Measurements from ENCODE around the gene COL1A1. TPM values are rescaled to one million over a fixed set of nuclear protein-coding genes. Genes with fewer than 3 reads are reported as not detected.

COL1A1 gene
- total and polyA plus RNA-seq, 4 donors, result 8.3 to 72.5 (median 35.8) TPM

DNA sequence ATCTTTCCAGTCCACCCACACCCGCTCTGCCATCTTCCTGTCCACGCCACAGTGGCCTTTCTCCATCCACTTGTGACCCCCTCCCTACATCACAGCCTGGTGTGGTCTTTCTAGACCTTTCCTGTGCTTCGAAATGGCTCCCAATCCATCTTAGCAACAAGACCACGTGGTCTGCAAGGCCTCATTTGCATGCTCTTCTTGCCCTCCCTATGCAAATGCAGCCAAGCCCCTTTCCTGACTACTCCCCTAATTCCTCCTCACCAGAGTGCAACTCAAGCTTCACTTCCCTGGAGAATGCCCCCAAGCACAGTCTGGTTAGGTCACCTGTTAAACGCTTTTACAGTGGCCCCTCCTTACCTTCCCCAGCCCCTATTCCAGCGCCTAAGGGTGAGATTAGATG, 57.1 kb downstream of the COL1A1 start:
- TF ChIP-seq, protein P1, sequence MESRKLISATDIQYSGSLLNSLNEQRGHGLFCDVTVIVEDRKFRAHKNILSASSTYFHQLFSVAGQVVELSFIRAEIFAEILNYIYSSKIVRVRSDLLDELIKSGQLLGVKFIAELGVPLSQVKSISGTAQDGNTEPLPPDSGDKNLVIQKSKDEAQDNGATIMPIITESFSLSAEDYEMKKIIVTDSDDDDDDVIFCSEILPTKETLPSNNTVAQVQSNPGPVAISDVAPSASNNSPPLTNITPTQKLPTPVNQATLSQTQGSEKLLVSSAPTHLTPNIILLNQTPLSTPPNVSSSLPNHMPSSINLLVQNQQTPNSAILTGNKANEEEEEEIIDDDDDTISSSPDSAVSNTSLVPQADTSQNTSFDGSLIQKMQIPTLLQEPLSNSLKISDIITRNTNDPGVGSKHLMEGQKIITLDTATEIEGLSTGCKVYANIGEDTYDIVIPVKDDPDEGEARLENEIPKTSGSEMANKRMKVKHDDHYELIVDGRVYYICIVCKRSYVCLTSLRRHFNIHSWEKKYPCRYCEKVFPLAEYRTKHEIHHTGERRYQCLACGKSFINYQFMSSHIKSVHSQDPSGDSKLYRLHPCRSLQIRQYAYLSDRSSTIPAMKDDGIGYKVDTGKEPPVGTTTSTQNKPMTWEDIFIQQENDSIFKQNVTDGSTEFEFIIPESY (IDR thresholded peaks at IDR 0.05), result no peak
- no peak for TF ChIP-seq HNF4G (IDR thresholded peaks at IDR 0.05)
- no peak for TF ChIP-seq TAF1 (conservative IDR thresholded peaks at IDR 0.05)
- Histone ChIP-seq H3K27ac (ENCODE audit: low read depth in 1 of 2, low read length in 2 of 2) (no peak overlapping the region), H3K9me3 (ENCODE audit: control insufficient read depth in 4 of 4, low read length in 3 of 4) (no peaks in the 10 kb centered on the region), H3K4me3 (ENCODE audit: low read depth in 1 of 3, low read length in 3 of 3) (no peak overlapping the region), H3K27me3 (ENCODE audit: control insufficient read depth in 4 of 4, insufficient read depth in 4 of 4, low read length in 3 of 4) (no peaks in the 10 kb centered on the region), H3K4me1 (ENCODE audit: control insufficient read depth in 4 of 4, insufficient read depth in 4 of 4, low read length in 3 of 4) (peaks cover 26 to 58% (median 52%) of the 10 kb centered on the region in 4 donors), H3K36me3 (ENCODE audit: control insufficient read depth in 4 of 4, insufficient read depth in 3 of 4, low read depth in 1 of 4, low read length in 3 of 4) (peaks cover 3 to 11% (median 6%) of the 10 kb centered on the region in 4 donors), H3K9ac (ENCODE audit: low read depth in 1 of 2, low read length in 2 of 2) (no peak overlapping the region)
- DNase-seq (ENCODE audit: low spot score), result no peak
- 87% methylated on average over 6 of the region's 6 CpGs for WGBS

DNA sequence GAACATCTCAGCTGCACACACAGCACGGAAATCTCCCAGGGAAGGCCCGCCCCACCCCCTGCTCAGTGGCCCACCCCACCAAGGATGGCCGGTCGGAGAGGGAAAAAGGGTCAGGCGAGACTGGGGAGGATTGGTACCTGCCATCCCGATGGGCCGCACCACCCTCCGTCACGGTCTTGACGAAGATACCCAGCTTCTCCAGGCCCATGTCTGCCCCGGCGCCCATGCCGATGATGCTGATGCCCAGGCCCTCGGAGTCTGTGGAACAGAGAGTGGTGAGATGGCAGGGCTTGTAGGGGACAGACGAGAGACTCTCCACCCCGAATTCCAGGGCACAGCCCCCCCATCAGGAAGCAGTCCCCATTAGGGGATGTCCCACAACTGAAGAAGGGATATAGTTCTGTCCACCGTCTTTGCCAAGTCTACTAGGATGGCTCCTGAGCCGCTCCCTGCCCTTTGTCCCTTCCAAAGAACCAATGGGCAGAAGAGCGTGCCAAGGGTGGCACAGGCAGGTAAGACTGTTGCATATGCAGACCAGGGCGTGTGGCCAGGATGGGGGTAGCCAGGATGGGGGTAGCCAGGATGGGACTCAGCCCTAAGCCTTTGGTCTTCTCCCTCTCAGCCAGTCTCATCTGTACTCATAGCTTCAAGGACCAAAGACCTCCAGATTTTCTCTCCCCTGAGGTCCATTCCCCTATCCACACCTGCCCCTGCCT, 57.8 kb downstream of the COL1A1 start:
- DNase-seq (ENCODE audit: low spot score), result no peak
- no peak overlapping the region for H3K9ac ChIP-seq (ENCODE audit: low read depth in 1 of 2, low read length in 2 of 2)
- H3K27ac ChIP-seq (ENCODE audit: low read depth in 1 of 2, low read length in 2 of 2), result no peak overlapping the region
- WGBS, result 90% methylated on average over 20 of the region's 20 CpGs
- peaks cover 6 to 16% (median 13%) of the 10 kb centered on the region in 4 donors for H3K36me3 ChIP-seq (ENCODE audit: control insufficient read depth in 4 of 4, insufficient read depth in 3 of 4, low read depth in 1 of 4, low read length in 3 of 4)
- no peak overlapping the region for H3K4me3 ChIP-seq (ENCODE audit: low read depth in 1 of 3, low read length in 3 of 3)
- H3K4me1 ChIP-seq (ENCODE audit: control insufficient read depth in 4 of 4, insufficient read depth in 4 of 4, low read length in 3 of 4), result peaks cover 26 to 57% (median 52%) of the 10 kb centered on the region in 4 donors
- TF ChIP-seq, protein P2, sequence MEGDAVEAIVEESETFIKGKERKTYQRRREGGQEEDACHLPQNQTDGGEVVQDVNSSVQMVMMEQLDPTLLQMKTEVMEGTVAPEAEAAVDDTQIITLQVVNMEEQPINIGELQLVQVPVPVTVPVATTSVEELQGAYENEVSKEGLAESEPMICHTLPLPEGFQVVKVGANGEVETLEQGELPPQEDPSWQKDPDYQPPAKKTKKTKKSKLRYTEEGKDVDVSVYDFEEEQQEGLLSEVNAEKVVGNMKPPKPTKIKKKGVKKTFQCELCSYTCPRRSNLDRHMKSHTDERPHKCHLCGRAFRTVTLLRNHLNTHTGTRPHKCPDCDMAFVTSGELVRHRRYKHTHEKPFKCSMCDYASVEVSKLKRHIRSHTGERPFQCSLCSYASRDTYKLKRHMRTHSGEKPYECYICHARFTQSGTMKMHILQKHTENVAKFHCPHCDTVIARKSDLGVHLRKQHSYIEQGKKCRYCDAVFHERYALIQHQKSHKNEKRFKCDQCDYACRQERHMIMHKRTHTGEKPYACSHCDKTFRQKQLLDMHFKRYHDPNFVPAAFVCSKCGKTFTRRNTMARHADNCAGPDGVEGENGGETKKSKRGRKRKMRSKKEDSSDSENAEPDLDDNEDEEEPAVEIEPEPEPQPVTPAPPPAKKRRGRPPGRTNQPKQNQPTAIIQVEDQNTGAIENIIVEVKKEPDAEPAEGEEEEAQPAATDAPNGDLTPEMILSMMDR (IDR thresholded peaks at IDR 0.05; ENCODE audit: low read depth, low read length, missing input control), result no peak
- TF ChIP-seq HNF4A (conservative IDR thresholded peaks at IDR 0.05), result peak in 1 of 2 donors; percentile 26
- TF ChIP-seq, protein P3, sequence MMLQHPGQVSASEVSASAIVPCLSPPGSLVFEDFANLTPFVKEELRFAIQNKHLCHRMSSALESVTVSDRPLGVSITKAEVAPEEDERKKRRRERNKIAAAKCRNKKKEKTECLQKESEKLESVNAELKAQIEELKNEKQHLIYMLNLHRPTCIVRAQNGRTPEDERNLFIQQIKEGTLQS (IDR thresholded peaks at IDR 0.05), result no peak
- TF ChIP-seq YY1 (IDR thresholded peaks at IDR 0.05), result no peak
- no peaks in the 10 kb centered on the region for H3K27me3 ChIP-seq (ENCODE audit: control insufficient read depth in 4 of 4, insufficient read depth in 4 of 4, low read length in 3 of 4)
- H3K9me3 ChIP-seq (ENCODE audit: control insufficient read depth in 4 of 4, low read length in 3 of 4), result no peaks in the 10 kb centered on the region

DNA sequence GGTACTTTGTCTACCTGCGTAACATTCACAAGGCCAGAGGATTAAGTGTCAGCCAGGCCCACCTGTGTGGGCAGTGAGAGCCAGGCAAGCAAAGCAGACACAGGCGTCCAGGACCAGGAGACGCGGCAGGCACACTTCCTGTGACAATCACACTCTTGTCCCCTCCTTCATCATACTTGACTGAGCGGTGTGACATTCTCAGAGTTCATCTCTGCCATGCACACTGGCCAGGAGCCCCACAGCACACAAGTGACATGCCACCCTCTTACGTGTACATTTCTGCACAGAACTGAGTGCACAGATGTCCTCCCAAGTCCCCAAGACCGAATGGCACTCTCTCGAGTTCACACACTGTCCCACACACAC, 59.7 kb downstream of the COL1A1 start:
- H3K4me3 ChIP-seq (ENCODE audit: low read depth in 1 of 3, low read length in 3 of 3), result no peak overlapping the region
- no peak overlapping the region for H3K27ac ChIP-seq (ENCODE audit: low read depth in 1 of 2, low read length in 2 of 2)
- no peak for DNase-seq (ENCODE audit: low spot score)
- H3K4me1 ChIP-seq (ENCODE audit: control insufficient read depth in 4 of 4, insufficient read depth in 4 of 4, low read length in 3 of 4), result peaks cover 19 to 39% (median 34%) of the 10 kb centered on the region in 4 donors
- no peaks in the 10 kb centered on the region for H3K9me3 ChIP-seq (ENCODE audit: control insufficient read depth in 4 of 4, low read length in 3 of 4)
- peaks cover 6 to 26% (median 23%) of the 10 kb centered on the region in 4 donors for H3K36me3 ChIP-seq (ENCODE audit: control insufficient read depth in 4 of 4, insufficient read depth in 3 of 4, low read depth in 1 of 4, low read length in 3 of 4)
- no peak overlapping the region for H3K9ac ChIP-seq (ENCODE audit: low read depth in 1 of 2, low read length in 2 of 2)
- 78% methylated on average over 8 of the region's 8 CpGs for WGBS
- H3K27me3 ChIP-seq (ENCODE audit: control insufficient read depth in 4 of 4, insufficient read depth in 4 of 4, low read length in 3 of 4), result no peaks in the 10 kb centered on the region
- TF ChIP-seq, protein P2 (IDR thresholded peaks at IDR 0.05; ENCODE audit: low read depth, low read length, missing input control), result no peak
- TF ChIP-seq EGR1 (IDR thresholded peaks at IDR 0.05; ENCODE audit: low read depth in 2 of 2) (no peak), FOXA1 (IDR thresholded peaks at IDR 0.05) (no peak), FOXA2 (IDR thresholded peaks at IDR 0.05) (no peak), NR2F2 (IDR thresholded peaks at IDR 0.05) (no peak), RAD21 (IDR thresholded peaks at IDR 0.05) (no peak), RXRA (IDR thresholded peaks at IDR 0.05) (no peak), HNF4G (IDR thresholded peaks at IDR 0.05) (no peak), JUND (IDR thresholded peaks at IDR 0.05) (no peak), YY1 (IDR thresholded peaks at IDR 0.05) (no peak)
- TF ChIP-seq, protein P4, sequence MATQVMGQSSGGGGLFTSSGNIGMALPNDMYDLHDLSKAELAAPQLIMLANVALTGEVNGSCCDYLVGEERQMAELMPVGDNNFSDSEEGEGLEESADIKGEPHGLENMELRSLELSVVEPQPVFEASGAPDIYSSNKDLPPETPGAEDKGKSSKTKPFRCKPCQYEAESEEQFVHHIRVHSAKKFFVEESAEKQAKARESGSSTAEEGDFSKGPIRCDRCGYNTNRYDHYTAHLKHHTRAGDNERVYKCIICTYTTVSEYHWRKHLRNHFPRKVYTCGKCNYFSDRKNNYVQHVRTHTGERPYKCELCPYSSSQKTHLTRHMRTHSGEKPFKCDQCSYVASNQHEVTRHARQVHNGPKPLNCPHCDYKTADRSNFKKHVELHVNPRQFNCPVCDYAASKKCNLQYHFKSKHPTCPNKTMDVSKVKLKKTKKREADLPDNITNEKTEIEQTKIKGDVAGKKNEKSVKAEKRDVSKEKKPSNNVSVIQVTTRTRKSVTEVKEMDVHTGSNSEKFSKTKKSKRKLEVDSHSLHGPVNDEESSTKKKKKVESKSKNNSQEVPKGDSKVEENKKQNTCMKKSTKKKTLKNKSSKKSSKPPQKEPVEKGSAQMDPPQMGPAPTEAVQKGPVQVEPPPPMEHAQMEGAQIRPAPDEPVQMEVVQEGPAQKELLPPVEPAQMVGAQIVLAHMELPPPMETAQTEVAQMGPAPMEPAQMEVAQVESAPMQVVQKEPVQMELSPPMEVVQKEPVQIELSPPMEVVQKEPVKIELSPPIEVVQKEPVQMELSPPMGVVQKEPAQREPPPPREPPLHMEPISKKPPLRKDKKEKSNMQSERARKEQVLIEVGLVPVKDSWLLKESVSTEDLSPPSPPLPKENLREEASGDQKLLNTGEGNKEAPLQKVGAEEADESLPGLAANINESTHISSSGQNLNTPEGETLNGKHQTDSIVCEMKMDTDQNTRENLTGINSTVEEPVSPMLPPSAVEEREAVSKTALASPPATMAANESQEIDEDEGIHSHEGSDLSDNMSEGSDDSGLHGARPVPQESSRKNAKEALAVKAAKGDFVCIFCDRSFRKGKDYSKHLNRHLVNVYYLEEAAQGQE (IDR thresholded peaks at IDR 0.05), result no peak
- TF ChIP-seq, protein P3 (IDR thresholded peaks at IDR 0.05), result no peak

Measured in liver (tissue), 9 donors.